CD4-positive, alpha-beta T cell treated with Interferon gamma for 1 hour (primary cell): Measurements from ENCODE around the gene CAV2.

Experiments
- DNase-seq: peaks from one replicate; pipeline ENCODE4 v3.0.0-alpha.2; 2020

Gene CAV2

DNA sequence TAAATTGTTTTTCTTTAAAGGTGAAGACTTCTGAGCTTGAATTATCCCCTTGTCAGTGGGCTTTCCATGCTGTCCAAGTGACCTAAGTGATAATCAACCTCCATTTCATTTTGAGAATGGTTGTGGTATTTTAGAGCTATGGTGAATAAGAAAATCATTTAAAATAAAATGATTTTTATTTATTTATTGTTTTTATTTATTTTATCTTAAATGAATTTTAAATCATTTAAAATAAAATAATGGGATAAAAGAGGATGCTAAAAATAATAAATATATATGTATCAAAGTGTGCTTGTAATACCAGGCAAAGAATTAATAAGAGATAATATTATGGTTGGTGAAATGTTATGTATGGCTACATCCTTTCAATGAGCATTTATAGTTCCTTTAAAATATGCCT is 49.8 kb downstream of the CAV2 start:
- DNase-seq, result no peak

DNA sequence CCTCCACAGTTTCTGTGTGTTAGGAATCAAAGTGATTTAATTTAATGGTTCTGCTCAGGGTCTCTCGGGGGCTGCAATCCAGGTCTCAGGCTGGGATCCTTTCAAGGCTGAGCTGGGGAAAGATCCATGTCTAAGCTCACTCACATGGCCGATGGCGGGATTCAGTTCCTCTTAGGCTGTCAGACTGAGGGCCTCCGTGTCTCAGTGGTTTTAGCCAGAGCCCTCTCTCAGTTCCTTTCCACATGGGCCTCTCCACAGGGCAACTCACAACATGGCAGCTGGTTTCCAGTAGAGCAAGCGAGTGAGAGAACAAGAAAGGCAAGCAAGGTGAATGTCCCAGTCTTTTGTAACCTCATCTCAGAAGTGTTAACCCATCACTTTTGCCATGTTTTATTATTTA is 52.2 kb downstream of the CAV2 start:
- DNase-seq, result no peak

DNA sequence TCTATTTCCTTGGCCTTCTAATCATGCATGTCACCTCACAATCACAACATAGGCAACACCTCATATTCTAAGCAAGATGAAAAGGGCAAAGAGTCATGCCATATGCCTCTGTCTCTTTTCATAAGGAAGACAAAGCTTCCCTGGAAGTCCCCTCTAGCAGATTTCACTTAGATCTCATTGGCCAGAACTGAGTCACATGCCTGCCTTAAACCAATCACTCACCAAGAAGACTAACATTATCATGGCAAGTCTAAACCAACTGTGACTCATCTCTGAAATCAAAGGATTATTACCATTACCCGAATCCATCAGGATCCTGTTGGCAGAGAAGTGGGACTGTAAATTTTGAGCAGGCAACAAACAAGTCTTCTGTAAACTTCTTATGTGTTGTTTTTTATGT is 53.1 kb downstream of the CAV2 start:
- DNase-seq, result no peak

DNA sequence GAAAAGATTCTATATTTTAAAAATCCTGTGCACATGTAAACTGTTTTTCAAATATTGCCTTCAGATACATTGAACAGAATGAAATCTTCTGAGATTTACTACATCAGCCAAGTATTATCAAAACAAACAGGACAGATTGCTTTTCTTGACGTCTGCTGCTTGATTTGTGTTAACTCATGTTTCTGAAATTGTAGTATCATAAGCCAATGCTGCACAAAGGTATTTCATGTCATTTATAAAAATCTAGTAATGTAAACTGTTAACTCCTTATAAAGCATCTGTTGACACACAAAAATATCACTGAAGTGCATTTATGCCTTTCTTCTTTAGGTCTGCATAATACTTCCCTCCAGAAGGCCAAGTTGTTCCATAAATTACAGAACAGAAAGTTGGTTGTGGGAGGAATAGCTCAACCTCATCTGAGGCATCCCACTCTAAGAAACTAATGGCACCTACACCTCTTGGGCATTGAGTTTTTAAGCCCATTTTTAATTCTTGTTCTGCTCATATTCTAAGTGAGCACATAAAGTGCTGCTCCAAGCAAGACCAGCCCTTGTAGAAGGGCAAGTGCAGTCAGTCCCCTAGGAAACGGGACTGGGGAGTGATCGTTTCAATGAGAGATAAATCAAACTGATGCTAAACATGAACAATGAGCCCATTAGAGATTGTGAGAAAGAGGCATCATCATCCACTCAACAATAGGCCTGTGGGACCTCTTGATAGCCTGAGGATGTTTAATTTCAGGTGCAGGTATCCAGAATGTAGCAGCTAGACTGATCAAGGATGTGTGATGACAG is 53.8 kb downstream of the CAV2 start:
- DNase-seq, result no peak

DNA sequence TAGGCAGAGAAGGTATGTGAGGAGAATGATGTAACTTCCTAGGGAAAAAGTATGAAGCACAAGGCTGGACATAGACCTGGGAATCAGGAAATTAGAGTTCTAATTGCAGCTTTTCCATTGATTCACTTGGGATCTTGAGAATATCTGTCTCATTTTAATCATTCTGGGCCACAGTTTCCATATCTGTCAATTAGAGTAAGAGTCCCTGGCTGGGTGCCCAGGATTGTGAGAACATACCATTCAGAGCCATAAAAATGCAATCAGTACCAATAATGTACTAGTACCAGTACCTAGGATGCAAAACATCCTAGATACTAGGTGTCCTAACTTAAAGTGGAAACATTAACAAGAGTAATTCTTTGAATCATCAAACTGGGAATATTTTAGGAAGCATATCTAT is 54.9 kb downstream of the CAV2 start:
- no peak for DNase-seq

DNA sequence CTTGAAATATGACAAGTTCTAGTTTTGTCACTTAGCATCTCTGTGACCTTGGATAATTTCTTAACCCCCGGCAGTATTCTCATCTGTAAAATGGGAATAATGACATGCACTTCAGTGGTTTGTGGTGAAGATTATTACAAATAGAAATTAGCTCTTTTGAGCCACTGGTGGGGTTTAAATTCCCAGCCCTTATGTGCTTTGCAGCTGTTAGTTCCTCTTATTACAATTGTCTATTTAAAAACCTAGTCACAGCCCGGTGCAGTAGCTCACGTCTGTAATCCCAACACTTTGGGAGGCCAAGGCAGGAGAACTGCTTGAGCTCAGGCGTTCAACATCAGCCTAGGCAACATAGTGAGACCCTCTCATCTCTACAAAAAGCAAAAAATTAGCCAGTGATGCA is 55.4 kb downstream of the CAV2 start:
- no peak for DNase-seq

DNA sequence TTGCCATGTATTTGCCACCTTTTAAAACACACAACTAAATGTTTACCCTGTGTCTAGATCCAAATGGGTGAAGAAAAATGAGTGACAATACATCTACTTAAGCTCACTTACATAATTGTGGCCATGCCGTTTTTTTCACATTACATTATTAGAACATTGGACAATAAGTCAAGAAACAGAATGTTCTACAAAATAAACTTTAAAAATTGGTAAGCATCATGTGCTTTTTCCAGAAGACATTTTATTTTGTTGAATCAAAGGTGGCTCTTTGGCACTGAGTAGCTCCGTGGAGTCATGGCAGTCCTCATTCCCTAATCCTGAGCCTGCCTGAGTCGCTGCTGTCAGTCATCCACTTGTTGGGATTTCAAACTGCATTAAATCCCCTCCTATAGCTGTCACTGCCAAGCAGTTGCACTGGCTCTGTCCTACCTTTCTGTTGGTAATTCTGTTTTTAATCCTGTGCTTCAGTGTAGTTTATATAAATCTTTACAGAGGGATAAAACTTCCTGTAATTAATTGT is 57.6 kb downstream of the CAV2 start:
- DNase-seq, result no peak

DNA sequence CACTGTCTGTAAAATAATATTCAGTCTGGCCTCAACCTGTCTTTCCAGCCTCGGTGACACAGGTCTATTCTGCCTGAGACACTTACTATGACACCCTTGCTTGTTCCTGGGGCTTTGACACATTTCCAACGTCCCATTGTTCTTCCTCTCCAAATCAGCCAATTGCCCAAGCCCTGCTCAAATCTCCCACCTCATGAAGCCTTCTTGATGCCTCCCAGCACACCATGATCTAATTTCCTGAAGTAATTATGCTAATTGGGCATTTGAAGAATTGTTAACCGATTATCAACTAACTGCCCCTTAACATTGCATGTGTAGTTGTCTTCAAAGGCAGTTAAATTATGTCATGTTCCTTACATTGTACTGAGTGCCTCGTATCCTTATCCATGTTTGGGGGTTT is 58.4 kb downstream of the CAV2 start:
- no peak for DNase-seq
